ENCODE measurements around the gene PMVK.

- TF ChIP-seq CTCF (IDR thresholded peaks at IDR 0.05; ENCODE audit: poor library complexity, severe bottlenecking) (no peak), TAF1 (IDR thresholded peaks at IDR 0.05; ENCODE audit: low read depth) (no peak), POLR2AphosphoS5 (IDR thresholded peaks at IDR 0.05) (no peak), EP300 (conservative IDR thresholded peaks at IDR 0.05; ENCODE audit: poor library complexity, severe bottlenecking) (no peak)
Observed at GRCh38 chr1:154956544-154956941, 20.0 kb upstream of the PMVK start.
